ENCODE results near the gene ATP8A2. TPM values are rescaled to one million over a fixed set of nuclear protein-coding genes. Genes with fewer than 3 reads are reported as not detected.

ATP8A2 gene
- total RNA-seq, 3 donors from 2014 or later: under 0.01 to 1.0 (median under 0.01) TPM

- no peak overlapping the region for H3K27ac ChIP-seq
- H3K4me1 ChIP-seq: no peaks in the 10 kb centered on the region
- no peaks in the 10 kb centered on the region for H3K27me3 ChIP-seq
- TF ChIP-seq CTCF (IDR thresholded peaks at IDR 0.05) (no peak), POLR2AphosphoS5 (IDR thresholded peaks at IDR 0.05) (no peak), POLR2A (IDR thresholded peaks at IDR 0.05) (no peak)
- H3K36me3 ChIP-seq: no peaks in the 10 kb centered on the region
- H3K9me3 ChIP-seq: no peaks in the 10 kb centered on the region
- intact Hi-C loops (cut with DNase I; ENCODE audit: low total_unique reads): no loop called here
- no peak for DNase-seq (ENCODE audit: low spot score in 2 of 2)
- no peak overlapping the region for H3K4me3 ChIP-seq
These were observed 456.2 kb downstream of the ATP8A2 start for GRCh38 chr13:25827831-25828465.

- Histone ChIP-seq H3K9me3 (no peaks in the 10 kb centered on the region), H3K4me1 (no peaks in the 10 kb centered on the region), H3K36me3 (no peaks in the 10 kb centered on the region), H3K27ac (no peak overlapping the region), H3K4me3 (no peak overlapping the region), H3K27me3 (no peaks in the 10 kb centered on the region)
- DNase-seq (ENCODE audit: low spot score in 2 of 2): no peak
- intact Hi-C loops (cut with DNase I; ENCODE audit: low total_unique reads): no loop called here
- TF ChIP-seq POLR2A (IDR thresholded peaks at IDR 0.05) (no peak), CTCF (IDR thresholded peaks at IDR 0.05) (no peak), POLR2AphosphoS5 (IDR thresholded peaks at IDR 0.05) (no peak)
These were observed 462.0 kb downstream of the ATP8A2 start for GRCh38 chr13:25833761-25834160.

- intact Hi-C loops (cut with DNase I; ENCODE audit: low total_unique reads): no loop called here
- H3K4me3 ChIP-seq: no peak overlapping the region
- no peak overlapping the region for H3K27ac ChIP-seq
- no peaks in the 10 kb centered on the region for H3K36me3 ChIP-seq
- DNase-seq (ENCODE audit: low spot score in 2 of 2): no peak
- no peaks in the 10 kb centered on the region for H3K27me3 ChIP-seq
- no peaks in the 10 kb centered on the region for H3K9me3 ChIP-seq
- no peak for TF ChIP-seq POLR2AphosphoS5 (IDR thresholded peaks at IDR 0.05)
- no peak for TF ChIP-seq POLR2A (IDR thresholded peaks at IDR 0.05)
- TF ChIP-seq CTCF (IDR thresholded peaks at IDR 0.05): no peak
- no peaks in the 10 kb centered on the region for H3K4me1 ChIP-seq
These were observed 465.0 kb downstream of the ATP8A2 start for GRCh38 chr13:25836574-25837336.

- no peak for TF ChIP-seq POLR2AphosphoS5 (IDR thresholded peaks at IDR 0.05)
- intact Hi-C loops (cut with DNase I; ENCODE audit: low total_unique reads): no loop called here
- no peak for DNase-seq (ENCODE audit: low spot score in 2 of 2)
These were observed 467.6 kb downstream of the ATP8A2 start for GRCh38 chr13:25839371-25839770.

GRCh38 chr13:25840261-25840660, 468.5 kb downstream of the ATP8A2 start:
- intact Hi-C loops (cut with DNase I; ENCODE audit: low total_unique reads): no loop called here
- Histone ChIP-seq H3K27me3 (no peaks in the 10 kb centered on the region), H3K27ac (no peak overlapping the region), H3K36me3 (no peaks in the 10 kb centered on the region), H3K4me3 (no peak overlapping the region), H3K4me1 (no peaks in the 10 kb centered on the region), H3K9me3 (no peaks in the 10 kb centered on the region)
- no peak for DNase-seq (ENCODE audit: low spot score in 2 of 2)
- TF ChIP-seq POLR2AphosphoS5 (IDR thresholded peaks at IDR 0.05) (no peak), POLR2A (IDR thresholded peaks at IDR 0.05) (no peak), CTCF (IDR thresholded peaks at IDR 0.05) (no peak)

More at GRCh38 chr13:25839371-25839770, 467.6 kb downstream of the ATP8A2 start:
- Histone ChIP-seq H3K36me3 (no peaks in the 10 kb centered on the region), H3K4me1 (no peaks in the 10 kb centered on the region), H3K27me3 (no peaks in the 10 kb centered on the region), H3K27ac (no peak overlapping the region), H3K4me3 (no peak overlapping the region), H3K9me3 (no peaks in the 10 kb centered on the region)
